ENCODE results near the gene DCHS2.

The DCHS2 gene

GRCh38 chr4:154464654-154465053, 26.9 kb downstream of the DCHS2 start:
- Histone ChIP-seq H3K4me3 (ENCODE audit: insufficient read depth in 1 of 2, low read depth in 1 of 2, low read length in 2 of 2) (no peak overlapping the region), H2BK120ac (ENCODE audit: low read depth, low read length) (no peak overlapping the region), H3K36me3 (ENCODE audit: control insufficient read depth in 1 of 2, insufficient read depth in 2 of 2, low read depth in 1 of 2, low read length in 2 of 2) (no peaks in the 10 kb centered on the region), H4K91ac (ENCODE audit: low read length) (no peak overlapping the region), H3K79me1 (replicated peaks; ENCODE audit: low read length, poor library complexity, severe bottlenecking) (no peaks in the 10 kb centered on the region), H4K8ac (ENCODE audit: low read length) (no peak overlapping the region), H3K4ac (ENCODE audit: low read depth in 1 of 2, low read length in 2 of 2) (no peak overlapping the region), H3K9me3 (ENCODE audit: control insufficient read depth, low read length) (no peaks in the 10 kb centered on the region), H3K4me2 (ENCODE audit: low read length, poor library complexity, severe bottlenecking) (no peak overlapping the region), H2BK15ac (ENCODE audit: low read depth, poor library complexity, severe bottlenecking) (no peak overlapping the region), H3K9ac (ENCODE audit: low read length) (no peak overlapping the region), H3K14ac (ENCODE audit: low read length in 2 of 2) (no peak overlapping the region), H2BK5ac (ENCODE audit: low read depth, low read length, poor library complexity, severe bottlenecking) (no peak overlapping the region), H2AFZ (ENCODE audit: low read depth, low read length) (no peak overlapping the region), H3K27ac (ENCODE audit: low read length, poor library complexity, severe bottlenecking) (no peak overlapping the region), H3K23ac (ENCODE audit: low read length in 2 of 2) (no peak overlapping the region), H2BK12ac (ENCODE audit: low read length in 2 of 2) (no peak overlapping the region), H3K27me3 (ENCODE audit: control insufficient read depth in 1 of 2, insufficient read depth in 1 of 2, low read length in 2 of 2) (no peaks in the 10 kb centered on the region), H3K18ac (ENCODE audit: low read depth in 1 of 2, low read length in 2 of 2) (no peak overlapping the region), H3K4me1 (ENCODE audit: control insufficient read depth, insufficient read depth, low read depth, low read length) (no peaks in the 10 kb centered on the region), H2AK5ac (ENCODE audit: low read length, severe bottlenecking) (no peak overlapping the region)
- no peak for DNase-seq
- WGBS, result no CpG with 5 or more reads among the region's 1 CpG

GRCh38 chr4:154462081-154462810, 29.4 kb downstream of the DCHS2 start:
- Histone ChIP-seq H2BK12ac (ENCODE audit: low read length in 2 of 2) (no peak overlapping the region), H3K27ac (ENCODE audit: low read length, poor library complexity, severe bottlenecking) (no peak overlapping the region), H3K4me2 (ENCODE audit: low read length, poor library complexity, severe bottlenecking) (no peak overlapping the region), H3K4ac (ENCODE audit: low read depth in 1 of 2, low read length in 2 of 2) (no peak overlapping the region), H2AK5ac (ENCODE audit: low read length, severe bottlenecking) (no peak overlapping the region), H3K27me3 (ENCODE audit: control insufficient read depth in 1 of 2, insufficient read depth in 1 of 2, low read length in 2 of 2) (no peaks in the 10 kb centered on the region), H3K9me3 (ENCODE audit: control insufficient read depth, low read length) (no peaks in the 10 kb centered on the region), H2AFZ (ENCODE audit: low read depth, low read length) (no peak overlapping the region), H3K9ac (ENCODE audit: low read length) (no peak overlapping the region), H3K36me3 (ENCODE audit: control insufficient read depth in 1 of 2, insufficient read depth in 2 of 2, low read depth in 1 of 2, low read length in 2 of 2) (no peaks in the 10 kb centered on the region), H3K23ac (ENCODE audit: low read length in 2 of 2) (no peak overlapping the region), H4K91ac (ENCODE audit: low read length) (no peak overlapping the region), H2BK15ac (ENCODE audit: low read depth, poor library complexity, severe bottlenecking) (no peak overlapping the region), H2BK120ac (ENCODE audit: low read depth, low read length) (no peak overlapping the region), H4K8ac (ENCODE audit: low read length) (no peak overlapping the region), H3K18ac (ENCODE audit: low read depth in 1 of 2, low read length in 2 of 2) (no peak overlapping the region), H3K4me3 (ENCODE audit: insufficient read depth in 1 of 2, low read depth in 1 of 2, low read length in 2 of 2) (no peak overlapping the region), H3K14ac (ENCODE audit: low read length in 2 of 2) (no peak overlapping the region), H3K4me1 (ENCODE audit: control insufficient read depth, insufficient read depth, low read depth, low read length) (no peaks in the 10 kb centered on the region), H3K79me1 (replicated peaks; ENCODE audit: low read length, poor library complexity, severe bottlenecking) (no peaks in the 10 kb centered on the region), H2BK5ac (ENCODE audit: low read depth, low read length, poor library complexity, severe bottlenecking) (no peak overlapping the region)
- 90% methylated on average over 1 of the region's 3 CpGs for WGBS
- DNase-seq, result no peak

GRCh38 chr4:154457471-154457870, 34.1 kb downstream of the DCHS2 start:
- Histone ChIP-seq H2BK12ac (ENCODE audit: low read length in 2 of 2) (no peak overlapping the region), H3K4me1 (ENCODE audit: control insufficient read depth, insufficient read depth, low read depth, low read length) (no peaks in the 10 kb centered on the region), H3K27me3 (ENCODE audit: control insufficient read depth in 1 of 2, insufficient read depth in 1 of 2, low read length in 2 of 2) (no peaks in the 10 kb centered on the region), H3K4me2 (ENCODE audit: low read length, poor library complexity, severe bottlenecking) (no peak overlapping the region), H2BK120ac (ENCODE audit: low read depth, low read length) (no peak overlapping the region), H3K9ac (ENCODE audit: low read length) (no peak overlapping the region), H4K8ac (ENCODE audit: low read length) (no peak overlapping the region), H2BK5ac (ENCODE audit: low read depth, low read length, poor library complexity, severe bottlenecking) (no peak overlapping the region), H3K18ac (ENCODE audit: low read depth in 1 of 2, low read length in 2 of 2) (no peak overlapping the region), H3K36me3 (ENCODE audit: control insufficient read depth in 1 of 2, insufficient read depth in 2 of 2, low read depth in 1 of 2, low read length in 2 of 2) (no peaks in the 10 kb centered on the region), H3K27ac (ENCODE audit: low read length, poor library complexity, severe bottlenecking) (no peak overlapping the region), H3K23ac (ENCODE audit: low read length in 2 of 2) (no peak overlapping the region), H2BK15ac (ENCODE audit: low read depth, poor library complexity, severe bottlenecking) (no peak overlapping the region), H3K9me3 (ENCODE audit: control insufficient read depth, low read length) (no peaks in the 10 kb centered on the region), H2AK5ac (ENCODE audit: low read length, severe bottlenecking) (no peak overlapping the region), H3K4ac (ENCODE audit: low read depth in 1 of 2, low read length in 2 of 2) (no peak overlapping the region), H4K91ac (ENCODE audit: low read length) (no peak overlapping the region), H3K4me3 (ENCODE audit: insufficient read depth in 1 of 2, low read depth in 1 of 2, low read length in 2 of 2) (no peak overlapping the region), H3K14ac (ENCODE audit: low read length in 2 of 2) (no peak overlapping the region), H2AFZ (ENCODE audit: low read depth, low read length) (no peak overlapping the region), H3K79me1 (replicated peaks; ENCODE audit: low read length, poor library complexity, severe bottlenecking) (no peaks in the 10 kb centered on the region)
- DNase-seq, result no peak
- 65% methylated on average over 5 of the region's 6 CpGs for WGBS

GRCh38 chr4:154456889-154457288, 34.7 kb downstream of the DCHS2 start:
- Histone ChIP-seq H2BK15ac (ENCODE audit: low read depth, poor library complexity, severe bottlenecking) (no peak overlapping the region), H3K4me1 (ENCODE audit: control insufficient read depth, insufficient read depth, low read depth, low read length) (no peaks in the 10 kb centered on the region), H2AFZ (ENCODE audit: low read depth, low read length) (no peak overlapping the region), H3K4me3 (ENCODE audit: insufficient read depth in 1 of 2, low read depth in 1 of 2, low read length in 2 of 2) (no peak overlapping the region), H2AK5ac (ENCODE audit: low read length, severe bottlenecking) (no peak overlapping the region), H3K9ac (ENCODE audit: low read length) (no peak overlapping the region), H3K4ac (ENCODE audit: low read depth in 1 of 2, low read length in 2 of 2) (no peak overlapping the region), H3K23ac (ENCODE audit: low read length in 2 of 2) (no peak overlapping the region), H3K79me1 (replicated peaks; ENCODE audit: low read length, poor library complexity, severe bottlenecking) (no peaks in the 10 kb centered on the region), H3K14ac (ENCODE audit: low read length in 2 of 2) (no peak overlapping the region), H2BK5ac (ENCODE audit: low read depth, low read length, poor library complexity, severe bottlenecking) (no peak overlapping the region), H3K27ac (ENCODE audit: low read length, poor library complexity, severe bottlenecking) (no peak overlapping the region), H3K36me3 (ENCODE audit: control insufficient read depth in 1 of 2, insufficient read depth in 2 of 2, low read depth in 1 of 2, low read length in 2 of 2) (no peaks in the 10 kb centered on the region), H4K91ac (ENCODE audit: low read length) (no peak overlapping the region), H2BK120ac (ENCODE audit: low read depth, low read length) (no peak overlapping the region), H3K18ac (ENCODE audit: low read depth in 1 of 2, low read length in 2 of 2) (no peak overlapping the region), H3K4me2 (ENCODE audit: low read length, poor library complexity, severe bottlenecking) (no peak overlapping the region), H3K9me3 (ENCODE audit: control insufficient read depth, low read length) (no peaks in the 10 kb centered on the region), H2BK12ac (ENCODE audit: low read length in 2 of 2) (no peak overlapping the region), H4K8ac (ENCODE audit: low read length) (no peak overlapping the region), H3K27me3 (ENCODE audit: control insufficient read depth in 1 of 2, insufficient read depth in 1 of 2, low read length in 2 of 2) (no peaks in the 10 kb centered on the region)
- 95% methylated on average over 2 of the region's 2 CpGs for WGBS
- DNase-seq, result no peak

All from mesenchymal stem cell (in vitro differentiated cells and primary cell).